Measurements from ENCODE around the gene NPHP4. TPM values are rescaled to one million over a fixed set of nuclear protein-coding genes. Genes with fewer than 3 reads are reported as not detected.

The NPHP4 gene
- total RNA-seq, 4 donors from 2014 or later, result 6.7 to 19.9 (median 10.5) TPM

DNA sequence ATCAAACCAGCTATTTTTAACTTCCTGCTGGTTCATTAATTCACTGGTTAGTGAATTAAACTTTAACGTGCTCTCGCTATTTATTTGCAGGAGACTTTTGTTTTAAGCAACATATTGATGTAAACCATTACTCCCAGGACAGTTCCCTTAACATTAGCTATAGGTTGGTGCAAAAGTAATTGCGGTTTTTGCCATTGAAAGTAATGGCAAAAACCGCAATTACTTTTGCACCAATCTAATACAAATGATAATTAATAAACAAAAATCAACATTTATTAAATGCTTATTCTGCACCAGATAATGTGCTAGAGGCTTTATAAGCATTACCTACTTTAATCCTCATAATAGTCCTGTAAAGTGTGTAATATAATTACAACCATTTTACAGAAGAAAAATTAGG, 176.5 kb downstream of the NPHP4 start:
- no peak overlapping the region for H3K27ac ChIP-seq
- no peak for DNase-seq
- H3K4me1 ChIP-seq, result no peaks in the 10 kb centered on the region
- 88 to 93% methylated on average over 4 of the region's 4 CpGs for WGBS, 2 donors (ENCODE audit: low coverage in 1 of 2)
- in situ Hi-C loops (cut with MboI; ENCODE audit: low pct_ligation_motif_present in 1 of 4, low pct_unique_long_range_greater_than_20kb in 1 of 4, low sequenced_read_pairs in 3 of 4), result no loop called here
- intact Hi-C loops (cut with DNase I; ENCODE audit: low total_unique reads), result no loop called here
- peaks cover 9% of the 10 kb centered on the region for H3K27me3 ChIP-seq
- no peaks in the 10 kb centered on the region for H3K36me3 ChIP-seq
- TF ChIP-seq EP300 (IDR thresholded peaks at IDR 0.05; ENCODE audit: low read depth), result no peak
- TF ChIP-seq, protein P1, sequence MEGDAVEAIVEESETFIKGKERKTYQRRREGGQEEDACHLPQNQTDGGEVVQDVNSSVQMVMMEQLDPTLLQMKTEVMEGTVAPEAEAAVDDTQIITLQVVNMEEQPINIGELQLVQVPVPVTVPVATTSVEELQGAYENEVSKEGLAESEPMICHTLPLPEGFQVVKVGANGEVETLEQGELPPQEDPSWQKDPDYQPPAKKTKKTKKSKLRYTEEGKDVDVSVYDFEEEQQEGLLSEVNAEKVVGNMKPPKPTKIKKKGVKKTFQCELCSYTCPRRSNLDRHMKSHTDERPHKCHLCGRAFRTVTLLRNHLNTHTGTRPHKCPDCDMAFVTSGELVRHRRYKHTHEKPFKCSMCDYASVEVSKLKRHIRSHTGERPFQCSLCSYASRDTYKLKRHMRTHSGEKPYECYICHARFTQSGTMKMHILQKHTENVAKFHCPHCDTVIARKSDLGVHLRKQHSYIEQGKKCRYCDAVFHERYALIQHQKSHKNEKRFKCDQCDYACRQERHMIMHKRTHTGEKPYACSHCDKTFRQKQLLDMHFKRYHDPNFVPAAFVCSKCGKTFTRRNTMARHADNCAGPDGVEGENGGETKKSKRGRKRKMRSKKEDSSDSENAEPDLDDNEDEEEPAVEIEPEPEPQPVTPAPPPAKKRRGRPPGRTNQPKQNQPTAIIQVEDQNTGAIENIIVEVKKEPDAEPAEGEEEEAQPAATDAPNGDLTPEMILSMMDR (IDR thresholded peaks at IDR 0.05), result no peak
- TF ChIP-seq POLR2AphosphoS5 (IDR thresholded peaks at IDR 0.05), result no peak
- TF ChIP-seq POLR2A (IDR thresholded peaks at IDR 0.05), result no peak
- H3K4me3 ChIP-seq, result no peak overlapping the region
- no peaks in the 10 kb centered on the region for H3K9me3 ChIP-seq

DNA sequence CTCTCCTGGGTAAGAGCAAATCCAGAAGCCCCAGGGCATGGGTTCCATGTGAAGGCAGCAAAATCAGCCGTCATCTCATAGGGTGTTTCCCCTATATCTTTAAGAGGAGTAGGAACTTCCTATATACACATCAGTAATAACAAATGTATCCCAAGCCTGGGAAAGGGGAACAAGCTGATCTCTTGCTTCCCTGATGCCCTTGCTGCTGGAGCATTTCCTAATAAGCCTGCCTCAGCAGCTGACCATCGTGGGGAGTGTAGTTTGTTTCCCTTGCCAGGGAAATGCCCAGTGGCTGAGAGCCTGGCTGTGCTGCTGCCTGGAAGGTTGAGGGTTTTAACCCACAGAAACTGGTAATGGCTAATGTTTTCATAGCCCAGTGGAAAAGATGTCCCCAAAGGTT, 177.0 kb downstream of the NPHP4 start:
- in situ Hi-C loops (cut with MboI; ENCODE audit: low pct_ligation_motif_present in 1 of 4, low pct_unique_long_range_greater_than_20kb in 1 of 4, low sequenced_read_pairs in 3 of 4) (no loop called here), intact Hi-C loops (cut with DNase I; ENCODE audit: low total_unique reads) (no loop called here)
- Histone ChIP-seq H3K27ac (no peak overlapping the region), H3K27me3 (peaks cover 9% of the 10 kb centered on the region), H3K9me3 (no peaks in the 10 kb centered on the region), H3K4me3 (no peak overlapping the region), H3K4me1 (no peaks in the 10 kb centered on the region), H3K36me3 (no peaks in the 10 kb centered on the region)
- no peak for TF ChIP-seq EP300 (IDR thresholded peaks at IDR 0.05; ENCODE audit: low read depth)
- no peak for TF ChIP-seq POLR2A (IDR thresholded peaks at IDR 0.05)
- TF ChIP-seq POLR2AphosphoS5 (IDR thresholded peaks at IDR 0.05), result no peak
- TF ChIP-seq, protein P1 (IDR thresholded peaks at IDR 0.05), result no peak
- no peak for DNase-seq
- 34% methylated on average over 2 of the region's 2 CpGs; no CpG with 5 or more reads in 1 of the 2 donors for WGBS, 2 donors (ENCODE audit: low coverage in 1 of 2)

DNA sequence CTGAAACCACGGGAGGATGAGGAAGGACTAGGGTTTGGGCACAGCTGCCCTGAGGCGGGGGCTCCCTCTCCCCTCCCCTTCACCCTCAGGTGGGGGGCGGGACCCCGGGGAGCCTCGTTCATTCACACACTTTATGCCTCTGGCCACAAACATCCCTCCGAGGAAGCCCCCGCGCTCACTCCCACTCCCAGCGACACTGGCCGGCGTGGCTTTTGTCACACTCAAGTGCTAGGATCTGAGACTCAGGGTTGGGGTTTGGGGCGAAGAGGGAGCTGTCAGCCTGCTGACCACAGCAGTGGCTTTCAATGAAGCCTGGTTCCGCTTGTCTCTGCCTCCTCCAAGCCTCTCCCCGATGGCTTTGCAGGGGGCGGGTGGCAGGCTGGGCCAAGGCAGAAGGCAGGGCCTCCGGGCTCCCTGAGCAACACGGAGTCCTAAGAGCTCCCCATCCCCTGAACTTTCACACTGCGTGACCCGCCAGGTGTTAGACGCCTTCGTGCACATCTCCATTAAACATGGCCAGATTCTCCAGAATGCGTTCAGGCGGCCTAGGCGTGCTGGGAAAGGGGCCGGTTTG, 178.1 kb downstream of the NPHP4 start:
- Histone ChIP-seq H3K4me1 (no peaks in the 10 kb centered on the region), H3K36me3 (no peaks in the 10 kb centered on the region), H3K9me3 (no peaks in the 10 kb centered on the region), H3K27me3 (peaks cover 9% of the 10 kb centered on the region), H3K27ac (no peak overlapping the region), H3K4me3 (no peak overlapping the region)
- TF ChIP-seq EP300 (IDR thresholded peaks at IDR 0.05; ENCODE audit: low read depth), result no peak
- no peak for TF ChIP-seq POLR2A (IDR thresholded peaks at IDR 0.05)
- TF ChIP-seq, protein P1 (IDR thresholded peaks at IDR 0.05), result no peak
- TF ChIP-seq POLR2AphosphoS5 (IDR thresholded peaks at IDR 0.05), result no peak
- 33 to 72% methylated on average over 3 to 24 of the region's 25 CpGs for WGBS, 2 donors (ENCODE audit: low coverage in 1 of 2)
- no peak for DNase-seq
- intact Hi-C loops (cut with DNase I; ENCODE audit: low total_unique reads), result no loop called here
- in situ Hi-C loops (cut with MboI; ENCODE audit: low pct_ligation_motif_present in 1 of 4, low pct_unique_long_range_greater_than_20kb in 1 of 4, low sequenced_read_pairs in 3 of 4), result no loop called here

DNA sequence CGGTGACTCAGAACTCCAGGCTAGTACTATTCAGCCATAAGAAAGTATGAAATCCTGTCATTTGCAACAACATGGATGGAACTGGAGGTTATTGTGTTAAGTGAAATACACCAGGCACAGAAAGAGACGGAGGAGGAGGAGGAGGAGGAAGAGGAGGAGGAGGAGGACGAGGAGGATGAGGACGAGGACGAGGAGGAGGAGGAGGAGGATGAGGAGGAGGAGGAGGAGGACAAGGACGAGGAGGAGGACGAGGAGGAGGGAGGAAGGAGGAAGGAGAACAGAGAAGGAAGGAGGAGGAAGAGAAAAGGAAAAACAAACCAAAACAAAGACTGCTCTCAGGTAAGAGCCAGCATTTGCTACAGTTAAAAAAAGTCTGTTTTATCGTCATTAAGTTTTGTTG, 178.7 kb downstream of the NPHP4 start:
- DNase-seq, result no peak
- H3K27ac ChIP-seq, result no peak overlapping the region
- H3K36me3 ChIP-seq, result no peaks in the 10 kb centered on the region
- no peaks in the 10 kb centered on the region for H3K9me3 ChIP-seq
- WGBS, 2 donors (ENCODE audit: low coverage in 1 of 2), result 62 to 65% methylated on average over 8 of the region's 8 CpGs
- no peak overlapping the region for H3K4me3 ChIP-seq
- intact Hi-C loops (cut with DNase I; ENCODE audit: low total_unique reads) (no loop called here), in situ Hi-C loops (cut with MboI; ENCODE audit: low pct_ligation_motif_present in 1 of 4, low pct_unique_long_range_greater_than_20kb in 1 of 4, low sequenced_read_pairs in 3 of 4) (no loop called here)
- H3K27me3 ChIP-seq, result peaks cover 9% of the 10 kb centered on the region
- H3K4me1 ChIP-seq, result no peaks in the 10 kb centered on the region
- TF ChIP-seq POLR2A (IDR thresholded peaks at IDR 0.05) (no peak), EP300 (IDR thresholded peaks at IDR 0.05; ENCODE audit: low read depth) (no peak)
- TF ChIP-seq, protein P1 (IDR thresholded peaks at IDR 0.05), result no peak

Small RNAs within 50 kb of the gene (small RNA-seq; reads per million reads assigned to genes)
- gene MIR4689, result 0 reads per million in 4 donors

Other genes with a start within 250 kb of the NPHP4 start
- gene KCNAB2, start 53.5 kb upstream of the NPHP4 start, total RNA-seq, result 10 to 100 TPM in 1 of 4 donors, 1 to 10 TPM in 2, under 1 TPM in 1; 1.00 to 25.4 (median 7.9) TPM
- 1 to 10 TPM in 2 of 4 donors, under 1 TPM in 2; 0.14 to 1.6 (median 1.2) TPM for gene CHD5, start 187.9 kb upstream of the NPHP4 start, total RNA-seq
- gene RPL22, start 207.2 kb upstream of the NPHP4 start, total RNA-seq, result 100 to 1,000 TPM in 3 of 4 donors, 10 to 100 TPM in 1; 56.5 to 170 (median 106) TPM
- gene RNF207, start 213.7 kb upstream of the NPHP4 start, total RNA-seq, result 1,000 to 10,000 TPM in 1 of 4 donors, 100 to 1,000 TPM in 2, 10 to 100 TPM in 1; 82.6 to 1,341 (median 190) TPM
- 10 to 100 TPM; 21.3 to 84.1 (median 61.8) TPM for gene ICMT, start 243.5 kb upstream of the NPHP4 start, total RNA-seq

All from transverse colon (tissue), 4 donors.